K562 (cell line): ENCODE data around the gene SGK1. TPM values are rescaled to one million over a fixed set of nuclear protein-coding genes. Genes with fewer than 3 reads are reported as not detected.

Source experiments
- ATAC-seq: fragments of 200-7000 bp; cut with Tn5 transposase; 3 replicates; pipeline ENCODE4 v1.9.1; 2020; ENCODE audit warnings: moderate library complexity
- BruUV-seq: library from RNA; stranded (reverse); fragments of 400-500 nt; replicated peaks from 2 replicates; lab custom pipeline; 2021; lab: Mats Ljungman, UMichigan
- CTCF ChIA-PET: fragments of 300-600 bp; formaldehyde crosslinking; extraction: SDS; loops from one replicate; lab custom pipeline; 2021; ENCODE audit warnings: low intra/inter-chr PET ratio; lab: Yijun Ruan, JAX
- POLR2A ChIA-PET: fragments of 300-600, 350-650 bp; sonication (Branson Sonifier 250); formaldehyde crosslinking; extraction: SDS; loops from one replicate; lab custom pipeline; 2021; ENCODE audit warnings: antibody characterized with exemption, inconsistent platforms; lab: Yijun Ruan, JAX
- DNase-seq, 4 experiments: peaks; one replicate each; pipeline versions ENCODE4 v3.0.0 to v3.0.0-alpha.2; 2011 to 2018; ENCODE audit warnings: low spot score in 3 of 4, mixed read lengths in 3 of 4; ENCODE audit errors: extremely low read depth in 1 of 4
- FAIRE-seq: peaks from 2 replicates; lab custom pipeline; 2011; peaks lifted over from hg19 to GRCh38; lab: Jason Lieb, UNC
- H2AFZ ChIP-seq: 2 replicates; pipeline ENCODE4 v1.6.0; 2011; ENCODE audit warnings: low read depth, low read length, control low read depth, inconsistent platforms
- H3K27ac ChIP-seq: fragments of 200-600 bp; 3 replicates; pipeline ENCODE4 v1.8.0; 2011; ENCODE audit warnings: low read depth, mild to moderate bottlenecking, control low read depth, inconsistent platforms, low read length, moderate library complexity, mixed read lengths; ENCODE audit errors: extremely low read depth
- H3K27me3 ChIP-seq, 2 experiments: fragments of 300-600 bp in 1 of 2; 2 replicates in 1 of 2; 3 replicates in 1 of 2; pipeline versions ENCODE4 v1.6.0 to v1.8.0; 2011; ENCODE audit warnings: inconsistent platforms in 2 of 2, low read length in 2 of 2, mild to moderate bottlenecking in 1 of 2, mixed read lengths in 1 of 2, moderate library complexity in 1 of 2; ENCODE audit not compliant: control insufficient read depth in 2 of 2, insufficient read depth in 2 of 2
- H3K36me3 ChIP-seq: fragments of 300-600 bp; 3 replicates; pipeline ENCODE4 v1.8.0; 2011; ENCODE audit warnings: mild to moderate bottlenecking, low read length, inconsistent platforms; ENCODE audit not compliant: control insufficient read depth, insufficient read depth
- H3K4me1 ChIP-seq, 2 experiments: fragments of 200-600 bp in 1 of 2; replicated peaks in 1 of 2; 2 replicates in 1 of 2; 3 replicates in 1 of 2; pipeline versions ENCODE4 v1.5.1 to v1.8.0; 2011; ENCODE audit warnings: inconsistent platforms in 2 of 2, low read length in 2 of 2, mild to moderate bottlenecking in 1 of 2, mixed read lengths in 1 of 2, moderate library complexity in 1 of 2; ENCODE audit not compliant: control insufficient read depth in 2 of 2, insufficient read depth in 2 of 2
- H3K4me2 ChIP-seq: 2 replicates; pipeline ENCODE4 v1.6.1; 2011; ENCODE audit warnings: low read length, control low read depth, inconsistent platforms, mixed read lengths; ENCODE audit not compliant: insufficient read depth
- H3K4me3 ChIP-seq: fragments of 200-600 bp; sonication (generic), shearing (Covaris generic); 2 replicates; pipeline ENCODE4 v1.5.1; 2016; ENCODE audit warnings: control low read depth, inconsistent platforms
- H3K79me2 ChIP-seq: fragments of 200-600 bp; 3 replicates; pipeline ENCODE4 v1.8.0; 2011; ENCODE audit warnings: low read length, inconsistent platforms; ENCODE audit not compliant: control insufficient read depth, insufficient read depth
- H3K9ac ChIP-seq, 2 experiments: 2 replicates each; pipeline versions ENCODE4 v1.6.0 to v1.6.1; 2011; ENCODE audit warnings: low read depth in 2 of 2, low read length in 2 of 2, control low read depth in 1 of 2, inconsistent platforms in 1 of 2, mild to moderate bottlenecking in 1 of 2, mixed read lengths in 1 of 2; ENCODE audit not compliant: insufficient read depth in 1 of 2
- H3K9me1 ChIP-seq: one replicate; pipeline ENCODE4 v1.6.0; 2011; ENCODE audit warnings: inconsistent platforms, mild to moderate bottlenecking, low read length, moderate library complexity; ENCODE audit not compliant: control insufficient read depth, insufficient read depth
- H3K9me3 ChIP-seq: replicated peaks from 2 replicates; pipeline ENCODE4 v1.5.1; 2011; ENCODE audit warnings: low read depth, low read length, inconsistent platforms; ENCODE audit not compliant: control insufficient read depth, insufficient read depth
- H4K20me1 ChIP-seq: replicated peaks from 2 replicates; pipeline ENCODE4 v1.6.1; 2011; ENCODE audit warnings: low read length, inconsistent platforms, mixed read lengths; ENCODE audit not compliant: control insufficient read depth, insufficient read depth
- E4F1 ChIP-seq: fragments of 250-450 bp; sonication (Bioruptor Pico); IDR thresholded peaks from 2 replicates; pipeline ENCODE4 v1.5.0; 2021; ENCODE audit warnings: mild to moderate bottlenecking, borderline replicate concordance
- HNRNPL ChIP-seq: fragments of 200-400 bp; formaldehyde crosslinking; IDR thresholded peaks from 2 replicates; pipeline ENCODE4 v1.6.1; 2017; ENCODE audit warnings: low read depth, mild to moderate bottlenecking, low read length
- KAT7 ChIP-seq: sonication (generic); formaldehyde crosslinking; IDR thresholded peaks from 2 replicates; pipeline ENCODE4 v1.8.0; 2022; ENCODE audit warnings: missing genetic modification reagents, mild to moderate bottlenecking, borderline replicate concordance
- MTA1 ChIP-seq: fragments of 450-650 bp; IDR thresholded peaks from 2 replicates; pipeline ENCODE4 v1.6.1; 2017; ENCODE audit warnings: borderline replicate concordance
- PPARD ChIP-seq: fragments of 250-450 bp; sonication (Bioruptor Pico); IDR thresholded peaks from 2 replicates; pipeline ENCODE4 v1.8.0; 2022; ENCODE audit warnings: inconsistent platforms, mild to moderate bottlenecking, moderate library complexity
- SRF ChIP-seq, 2 experiments: fragments of 250-450, 450-650 bp in 1 of 2; sonication (Bioruptor Pico) in 1 of 2; sonication (generic) in 1 of 2; formaldehyde crosslinking; IDR thresholded peaks; 2 replicates each; pipeline versions ENCODE4 v1.5.0 to v1.5.1; 2020 to 2022; ENCODE audit warnings: mild to moderate bottlenecking in 1 of 2, missing genetic modification reagents in 1 of 2
- TAF7 ChIP-seq: fragments of 450-650 bp; IDR thresholded peaks from 2 replicates; pipeline ENCODE4 v1.6.1; 2016; ENCODE audit warnings: missing genetic modification characterization, missing compliant biosample characterization
- ZNF511 ChIP-seq: sonication (generic); formaldehyde crosslinking; IDR thresholded peaks from 2 replicates; pipeline ENCODE4 v1.8.0; 2022; ENCODE audit warnings: mild to moderate bottlenecking, missing genetic modification reagents
- ZNF668 ChIP-seq: fragments of 250-450 bp; sonication (Bioruptor Pico); IDR thresholded peaks from 2 replicates; pipeline ENCODE4 v1.8.0; 2022; ENCODE audit warnings: mild to moderate bottlenecking, inconsistent platforms
- ZNF695 ChIP-seq: fragments of 450-650 bp; formaldehyde crosslinking; IDR thresholded peaks from 2 replicates; pipeline ENCODE4 v1.4.0; 2020; ENCODE audit warnings: mild to moderate bottlenecking, moderate library complexity
- ZSCAN32 ChIP-seq: fragments of 450-650 bp; formaldehyde crosslinking; IDR thresholded peaks from 2 replicates; pipeline ENCODE4 v1.4.0; 2020; ENCODE audit warnings: mild to moderate bottlenecking, moderate library complexity
- WGBS: fragments of 100-300 bp; shearing (Covaris generic); methylation state at CpG from one replicate; pipeline ENCODE4 v1.1.6; 2016; ENCODE audit warnings: low coverage, mixed read lengths; ENCODE audit not compliant: insufficient coverage; ENCODE audit errors: missing lambda C conversion rate; 5-methylcytosine and 5-hydroxymethylcytosine counted together
- in situ Hi-C: fragments of 300-500 bp; cut with MboI; formaldehyde crosslinking; loops from 4 replicates; pipeline ENCODE4 v1.15.0; 2018; ENCODE audit warnings: inconsistent platforms, mixed read lengths
- intact Hi-C: fragments of 100-400 bp; cut with micrococcal nuclease; formaldehyde crosslinking; loops from 2 replicates; pipeline ENCODE4 v1.14.2; 2022
- polyA plus RNA-seq, 8 experiments: library from polyadenylated mRNA; depleted of rRNA in 4 of 8; stranded (reverse) in 5 of 8; unstranded in 3 of 8; fragments of >200 nt; fragmentation: Nextera tagmentation in 2 of 8; fragmentation: Illumina TruSeq in 1 of 8; extraction: Ambion mirVana in 2 of 8; extraction: Trizol in 1 of 8; gene quantifications; 2 replicates each; pipeline versions ENCODE4 v1.2.1 to v1.2.3, GENCODE V29; 2011 to 2014; ENCODE audit warnings: inconsistent platforms in 1 of 8, missing spikeins in 1 of 8
- total RNA-seq, 7 experiments: library from RNA; depleted of rRNA in 6 of 7; stranded (reverse); fragments of >200 nt in 6 of 7; fragmentation: Illumina TruSeq in 2 of 7; extraction: Trizol in 2 of 7; gene quantifications; 2 replicates each; pipeline versions ENCODE4 v1.2.1 to v1.2.3, GENCODE V29; 2011 to 2021; ENCODE audit warnings: low replicate concordance in 1 of 7

SGK1 gene
- total and polyA plus RNA-seq, 9 of the 15 experiments (the other 6 are each of a cell fraction or from before 2014, with no cell fraction given), result 3.5 to 7.2 (median 3.9) TPM

- Histone ChIP-seq H3K4me2 (no peak overlapping the region), H4K20me1 (no peaks in the 10 kb centered on the region), H3K9me1 (no peaks in the 10 kb centered on the region), H3K4me1 (peaks cover 3 to 16% of the 10 kb centered on the region in 2 experiments; a peak in 4 of 5 replicates), H3K9me3 (no peaks in the 10 kb centered on the region), H3K79me2 (peaks cover 5% of the 10 kb centered on the region), H3K27me3 (no peaks in the 10 kb centered on the region), H3K9ac (no peak overlapping the region), H3K4me3 (no peak overlapping the region), H3K27ac (no peak overlapping the region), H2AFZ (no peak overlapping the region), H3K36me3 (peaks cover 38% of the 10 kb centered on the region)
- TF ChIP-seq ZNF511 (CRISPR knock-in tag) (no peak), KAT7 (CRISPR knock-in tag) (peak; percentile 70; the same call in 1 of the 2 replicates), TAF7 (tag) (no peak)
- ChIA-PET CTCF (no interaction called here), POLR2A (interaction anchor here (0.6 to 1.6 kb wide), 7 partner anchors 10 to 694 kb away, joined by 3 to 5 read pairs (median 3); no protein-coding TSS in a partner anchor)
- DNase-seq, result no peak
- in situ Hi-C loops (loop anchor here (5.0 to 25.0 kb wide), 2 partner anchors 651 to 1266 kb away; no protein-coding TSS in a partner anchor), intact Hi-C loops (loop anchor here (10.0 kb wide), 2 partner anchors 203 to 1263 kb away; no protein-coding TSS in a partner anchor)
- no peak for ATAC-seq
- WGBS, result 72% methylated on average over 5 of the region's 5 CpGs
- no TSS peak for BruUV-seq
- FAIRE-seq, result no peak
These were observed 146.4 kb downstream of the SGK1 start for GRCh38 chr6:134171517-134171916.

GRCh38 chr6:134170844-134171243, 147.1 kb downstream of the SGK1 start:
- H3K4me1 ChIP-seq, result peaks cover under 1 to 10% of the 10 kb centered on the region in 2 experiments; a peak in 4 of 5 replicates
- CTCF ChIA-PET, result no interaction called here
- in situ Hi-C loops (loop anchor here (5.0 to 25.0 kb wide), 2 partner anchors 651 to 1266 kb away; no protein-coding TSS in a partner anchor), intact Hi-C loops (loop anchor here (10.0 kb wide), 2 partner anchors 204 to 1264 kb away; no protein-coding TSS in a partner anchor)
- H3K9me1 ChIP-seq, result no peaks in the 10 kb centered on the region
- H4K20me1 ChIP-seq, result no peaks in the 10 kb centered on the region
- DNase-seq, result peak in 2 of 4 experiments; percentile 17
- H3K4me2 ChIP-seq, result no peak overlapping the region
- POLR2A ChIA-PET, result interaction anchor here (0.6 to 1.6 kb wide), 5 partner anchors 9 to 695 kb away, joined by 3 to 5 read pairs (median 4); no protein-coding TSS in a partner anchor
- no TSS peak for BruUV-seq
- no peaks in the 10 kb centered on the region for H3K27me3 ChIP-seq
- FAIRE-seq, result no peak
- no peak overlapping the region for H3K9ac ChIP-seq
- no peak overlapping the region for H2AFZ ChIP-seq
- WGBS, result 87% methylated on average over 10 of the region's 10 CpGs
- ATAC-seq, result no peak
- H3K9me3 ChIP-seq, result no peaks in the 10 kb centered on the region
- H3K36me3 ChIP-seq, result peaks cover 38% of the 10 kb centered on the region
- peaks cover 5% of the 10 kb centered on the region for H3K79me2 ChIP-seq
- H3K27ac ChIP-seq, result no peak overlapping the region
- no peak overlapping the region for H3K4me3 ChIP-seq
- TF ChIP-seq ZNF668 (no peak), MTA1 (no peak), ZSCAN32 (no peak), SRF (CRISPR knock-in tag; IDR thresholded peaks at IDR 0.05) (no peak), E4F1 (CRISPR knock-in tag) (no peak), HNRNPL (no peak), PPARD (CRISPR knock-in tag) (no peak), ZNF695 (CRISPR knock-in tag) (no peak)
